T-cell (primary cell): ENCODE results near the gene ST3GAL3. TPM values are rescaled to one million over a fixed set of nuclear protein-coding genes. Genes with fewer than 3 reads are reported as not detected.

Experiments used
- ATAC-seq, 4 experiments: fragments of 200-7000 bp in 3 of 4; fragments of 150-1000 bp in 1 of 4; cut with Tn5 transposase; replicated peaks in 1 of 4; 1 replicate in 3 of 4; 2 replicates in 1 of 4; pipeline ENCODE4 v1.10.0; 2021; ENCODE audit warnings: moderate library complexity in 3 of 4, mild to moderate bottlenecking in 2 of 4, moderate number of reproducible peaks in 1 of 4
- CTCF ChIA-PET, 2 donors: fragments of 300-600 bp; sonication (Branson Sonifier 250); formaldehyde crosslinking; loops; one replicate each; lab custom pipeline; 2022; ENCODE audit warnings: antibody characterized with exemption in 2 of 2; lab: Charles Lee
- POLR2A ChIA-PET, 2 donors: fragments of 300-600 bp; sonication (Branson Sonifier 250); formaldehyde crosslinking; loops; one replicate each; lab custom pipeline; 2022; ENCODE audit warnings: antibody characterized with exemption in 2 of 2; lab: Charles Lee
- DNase-seq, 35 experiments: peaks; one replicate each; pipeline versions ENCODE4 v3.0.0 to v3.0.0-alpha.2; 2013 to 2023
- H3K27ac ChIP-seq: one replicate; pipeline ENCODE4 v1.5.1; 2013; ENCODE audit warnings: low read length
- H3K27me3 ChIP-seq, 2 experiments: replicated peaks in 1 of 2; 1 replicate in 1 of 2; 2 replicates in 1 of 2; pipeline versions ENCODE4 v1.6.1 to v1.7.0; 2013; ENCODE audit warnings: low read length in 1 of 2, mixed read lengths in 1 of 2; ENCODE audit not compliant: control insufficient read depth in 2 of 2, insufficient read depth in 2 of 2; ENCODE audit errors: extremely low read depth in 1 of 2
- H3K36me3 ChIP-seq, 2 donors: 1 replicate in 1 of 2; 2 replicates in 1 of 2; pipeline versions ENCODE4 v1.6.1 to v1.7.0; 2013; ENCODE audit warnings: low read length in 1 of 2; ENCODE audit not compliant: control insufficient read depth in 2 of 2, insufficient read depth in 1 of 2; ENCODE audit errors: extremely low read depth in 1 of 2
- H3K4me1 ChIP-seq, 2 experiments: 1 replicate in 1 of 2; 2 replicates in 1 of 2; pipeline versions ENCODE4 v1.6.1 to v1.7.0; 2013; ENCODE audit warnings: low read length in 2 of 2, mixed read lengths in 1 of 2; ENCODE audit not compliant: insufficient read depth in 2 of 2, control insufficient read depth in 1 of 2; ENCODE audit errors: extremely low read depth in 1 of 2
- H3K4me3 ChIP-seq, 2 donors: 1 replicate in 1 of 2; 2 replicates in 1 of 2; pipeline versions ENCODE4 v1.5.1 to v1.7.0; 2013; ENCODE audit warnings: mild to moderate bottlenecking in 2 of 2, low read length in 1 of 2, moderate library complexity in 1 of 2; ENCODE audit not compliant: control insufficient read depth in 1 of 2; ENCODE audit errors: extremely low read depth in 1 of 2
- H3K9me3 ChIP-seq: 2 replicates; pipeline ENCODE4 v1.7.0; 2013
- H3K27ac Mint-ChIP-seq, 2 donors: one replicate each; pipeline ENCODE4 v1.8.0; 2020 to 2021; ENCODE audit warnings: mild to moderate bottlenecking in 2 of 2, mixed read lengths in 2 of 2
- H3K27me3 Mint-ChIP-seq, 2 donors: one replicate each; pipeline ENCODE4 v1.8.0; 2021 to 2022; ENCODE audit warnings: mixed read lengths in 2 of 2
- H3K36me3 Mint-ChIP-seq: one replicate; pipeline ENCODE4 v1.8.0; 2021; ENCODE audit warnings: mixed read lengths
- H3K4me1 Mint-ChIP-seq, 3 donors: one replicate each; pipeline ENCODE4 v1.8.0; 2020 to 2022; ENCODE audit warnings: mixed read lengths in 3 of 3, mild to moderate bottlenecking in 1 of 3
- H3K4me3 Mint-ChIP-seq, 3 donors: one replicate each; pipeline ENCODE4 v1.8.0; 2020 to 2022; ENCODE audit warnings: mild to moderate bottlenecking in 3 of 3, mixed read lengths in 3 of 3, moderate library complexity in 3 of 3
- H3K9me3 Mint-ChIP-seq, 3 donors: one replicate each; pipeline ENCODE4 v1.8.0; 2020 to 2022; ENCODE audit warnings: mixed read lengths in 3 of 3
- WGBS: methylation state at CpG from one replicate; pipeline ENCODE4 v1.1.5; 2013; ENCODE audit warnings: missing lambda C conversion rate; ENCODE audit not compliant: insufficient coverage; 5-methylcytosine and 5-hydroxymethylcytosine counted together
- total RNA-seq, 35 experiments: library from RNA in 6 of 35; stranded (reverse) in 6 of 35; fragments of 120-200 nt in 1 of 35; gene quantifications; one replicate each; pipeline versions ENCODE4 v1.2.1 to v1.2.4 and lab custom pipeline; 2013 to 2026

The ST3GAL3 gene
- total RNA-seq, 5 donors from 2014 or later (not counting 1 experiment from before 2014, with no cell fraction given): 21.9 to 29.8 (median 24.4) TPM

GRCh38 chr1:43802356-43802980 is 95.1 kb downstream of the ST3GAL3 start:
- DNase-seq (no peak), ATAC-seq (no peak)
- Mint-ChIP-seq H3K36me3 (peaks cover 29% of the 10 kb centered on the region), H3K27ac (no peak overlapping the region), H3K4me3 (no peak overlapping the region), H3K4me1 (no peaks in the 10 kb centered on the region), H3K9me3 (peaks cover 0 to 2% (median 2%) of the 10 kb centered on the region in 3 donors), H3K27me3 (no peaks in the 10 kb centered on the region)
- Histone ChIP-seq H3K27me3 (no peaks in the 10 kb centered on the region), H3K36me3 (no peaks in the 10 kb centered on the region), H3K4me3 (no peak overlapping the region), H3K9me3 (no peaks in the 10 kb centered on the region), H3K4me1 (no peaks in the 10 kb centered on the region), H3K27ac (no peak overlapping the region)
- WGBS: 100% methylated on average over 1 of the region's 4 CpGs
- POLR2A ChIA-PET: no interaction called here
- CTCF ChIA-PET: no interaction called here

- Mint-ChIP-seq H3K9me3 (peaks cover 3 to 5% (median 5%) of the 10 kb centered on the region in 3 donors), H3K4me1 (no peaks in the 10 kb centered on the region), H3K27ac (no peak overlapping the region), H3K4me3 (no peak overlapping the region), H3K27me3 (no peaks in the 10 kb centered on the region), H3K36me3 (peaks cover 28% of the 10 kb centered on the region)
- Histone ChIP-seq H3K36me3 (no peaks in the 10 kb centered on the region), H3K27ac (no peak overlapping the region), H3K4me1 (no peaks in the 10 kb centered on the region), H3K9me3 (no peaks in the 10 kb centered on the region), H3K4me3 (no peak overlapping the region), H3K27me3 (no peaks in the 10 kb centered on the region)
- DNase-seq (no peak), ATAC-seq (no peak)
- POLR2A ChIA-PET: no interaction called here
- CTCF ChIA-PET: no interaction called here
- 100% methylated on average over 6 of the region's 9 CpGs for WGBS
Observed at GRCh38 chr1:43803105-43803504, 95.8 kb downstream of the ST3GAL3 start.

- H3K4me3 Mint-ChIP-seq: no peak overlapping the region
- POLR2A ChIA-PET: no interaction called here
- no peaks in the 10 kb centered on the region for H3K27me3 ChIP-seq
- no peak overlapping the region for H3K4me3 ChIP-seq
- no peak overlapping the region for H3K27ac ChIP-seq
- CTCF ChIA-PET: no interaction called here
- H3K4me1 ChIP-seq: no peaks in the 10 kb centered on the region
- H3K36me3 ChIP-seq: no peaks in the 10 kb centered on the region
- WGBS: 88% methylated on average over 1 of the region's 4 CpGs
- no peaks in the 10 kb centered on the region for H3K27me3 Mint-ChIP-seq
- DNase-seq: no peak
- H3K27ac Mint-ChIP-seq: no peak overlapping the region
- H3K36me3 Mint-ChIP-seq: peaks cover 28% of the 10 kb centered on the region
- no peak for ATAC-seq
- H3K4me1 Mint-ChIP-seq: no peaks in the 10 kb centered on the region
- H3K9me3 Mint-ChIP-seq: peaks cover 5 to 10% (median 7%) of the 10 kb centered on the region in 3 donors
- peaks cover 1% of the 10 kb centered on the region for H3K9me3 ChIP-seq
Observed at GRCh38 chr1:43803646-43804045, 96.3 kb downstream of the ST3GAL3 start.

- Mint-ChIP-seq H3K36me3 (peaks cover 28% of the 10 kb centered on the region), H3K9me3 (peaks cover 5 to 11% (median 10%) of the 10 kb centered on the region in 3 donors), H3K27me3 (no peaks in the 10 kb centered on the region), H3K4me3 (no peak overlapping the region), H3K27ac (no peak overlapping the region), H3K4me1 (no peaks in the 10 kb centered on the region)
- ChIA-PET CTCF (no interaction called here), POLR2A (no interaction called here)
- 93% methylated on average over 2 of the region's 4 CpGs for WGBS
- H3K4me3 ChIP-seq: no peak overlapping the region
- no peaks in the 10 kb centered on the region for H3K27me3 ChIP-seq
- H3K4me1 ChIP-seq: no peaks in the 10 kb centered on the region
- H3K9me3 ChIP-seq: peaks cover 2% of the 10 kb centered on the region
- ATAC-seq: no peak
- DNase-seq: no peak
- H3K27ac ChIP-seq: no peak overlapping the region
- H3K36me3 ChIP-seq: no peaks in the 10 kb centered on the region
Observed at GRCh38 chr1:43804569-43804968, 97.2 kb downstream of the ST3GAL3 start.

- WGBS: 100% methylated on average over 3 of the region's 5 CpGs
- no peak for ATAC-seq
- Histone ChIP-seq H3K27ac (no peak overlapping the region), H3K27me3 (no peaks in the 10 kb centered on the region), H3K4me1 (no peaks in the 10 kb centered on the region), H3K36me3 (no peaks in the 10 kb centered on the region), H3K9me3 (peaks cover 2% of the 10 kb centered on the region), H3K4me3 (no peak overlapping the region)
- Mint-ChIP-seq H3K27me3 (no peaks in the 10 kb centered on the region), H3K4me3 (no peak overlapping the region), H3K36me3 (peaks cover 29% of the 10 kb centered on the region), H3K9me3 (peaks cover 5 to 11% (median 10%) of the 10 kb centered on the region in 3 donors), H3K27ac (no peak overlapping the region), H3K4me1 (no peaks in the 10 kb centered on the region)
- ChIA-PET CTCF (no interaction called here), POLR2A (no interaction called here)
- DNase-seq: no peak
Observed at GRCh38 chr1:43805340-43805739, 98.0 kb downstream of the ST3GAL3 start.

GRCh38 chr1:43806183-43806582 is 98.8 kb downstream of the ST3GAL3 start:
- no peaks in the 10 kb centered on the region for H3K4me1 ChIP-seq
- Mint-ChIP-seq H3K4me3 (no peak overlapping the region), H3K36me3 (peaks cover 37% of the 10 kb centered on the region), H3K27ac (no peak overlapping the region), H3K4me1 (no peaks in the 10 kb centered on the region), H3K9me3 (peaks cover 5 to 11% (median 10%) of the 10 kb centered on the region in 3 donors), H3K27me3 (no peaks in the 10 kb centered on the region)
- ChIA-PET POLR2A (no interaction called here), CTCF (interaction anchor here in 1 of 2 donors (0.5 kb wide), 1 partner anchor 267 kb away, joined by 3 read pairs; no protein-coding TSS in a partner anchor)
- peaks cover 2% of the 10 kb centered on the region for H3K9me3 ChIP-seq
- H3K27me3 ChIP-seq: no peaks in the 10 kb centered on the region
- no peaks in the 10 kb centered on the region for H3K36me3 ChIP-seq
- no peak overlapping the region for H3K27ac ChIP-seq
- WGBS: 78% methylated on average over 2 of the region's 2 CpGs
- DNase-seq (no peak), ATAC-seq (no peak)
- no peak overlapping the region for H3K4me3 ChIP-seq
